Measurements from ENCODE around the gene TES. TPM values are rescaled to one million over a fixed set of nuclear protein-coding genes. Genes with fewer than 3 reads are reported as not detected.
A peak's percentile ranks its signal among the peaks of the same experiment; 100 is the strongest.

The TES gene
- total and polyA plus RNA-seq, 9 of the 15 experiments (the other 6 are each of a cell fraction or from before 2014, with no cell fraction given), result 20.7 to 61.6 (median 53.8) TPM

- TF ChIP-seq SRF (CRISPR knock-in tag; IDR thresholded peaks at IDR 0.05) (no peak), ZNF134 (CRISPR knock-in tag; conservative IDR thresholded peaks at IDR 0.05) (0 out of 2 replicates have a peak, but pooled peaks have one; percentile 36), CEBPB (tag; IDR thresholded peaks at IDR 0.05) (peak; percentile 73), PATZ1 (CRISPR knock-in tag; IDR thresholded peaks at IDR 0.05; ENCODE audit: borderline replicate concordance) (no peak), CHD2 (IDR thresholded peaks at IDR 0.05; ENCODE audit: low read depth, low read length) (no peak), ZNF324 (CRISPR knock-in tag; IDR thresholded peaks at IDR 0.05) (no peak), HMBOX1 (IDR thresholded peaks at IDR 0.05) (0 out of 2 replicates have a peak, but pooled peaks have one; percentile 16), CCAR2 (IDR thresholded peaks at IDR 0.05; ENCODE audit: low read depth, low read length) (no peak), MEF2D (tag; conservative IDR thresholded peaks at IDR 0.05; ENCODE audit: low read depth) (peak; percentile 77), USF2 (CRISPR knock-in tag; IDR thresholded peaks at IDR 0.05) (no peak), ZNF212 (CRISPR knock-in tag; IDR thresholded peaks at IDR 0.05) (no peak), ZNF143 (CRISPR knock-in tag; IDR thresholded peaks at IDR 0.05) (no peak), CBX2 (IDR thresholded peaks at IDR 0.05; ENCODE audit: insufficient read depth, low read length, poor library complexity, severe bottlenecking) (no peak), NCOA4 (IDR thresholded peaks at IDR 0.05; ENCODE audit: partially characterized antibody) (no peak), STAT5A (IDR thresholded peaks at IDR 0.05; ENCODE audit: borderline replicate concordance, low read length) (peak; percentile 87), ZBED1 (IDR thresholded peaks at IDR 0.05) (no peak), MYNN (IDR thresholded peaks at IDR 0.05) (peak; percentile 78; the same call in 1 of the 2 replicates), MYNN (CRISPR knock-in tag; IDR thresholded peaks at IDR 0.05) (no peak), GTF3C2 (IDR thresholded peaks at IDR 0.05; ENCODE audit: borderline replicate concordance, extremely low read depth, insufficient read length) (no peak), LEF1 (IDR thresholded peaks at IDR 0.05) (peak; percentile 51; the same call in 1 of the 2 replicates), HNRNPH1 (optimal IDR thresholded peaks at IDR 0.05; ENCODE audit: low read depth, low read length) (no peak), CBX3 (IDR thresholded peaks at IDR 0.05; ENCODE audit: borderline replicate concordance in 1 of 2, low read length in 2 of 2) (no peak), HDAC6 (IDR thresholded peaks at IDR 0.05; ENCODE audit: low read depth, low read length) (no peak), CXXC5 (CRISPR knock-in tag; IDR thresholded peaks at IDR 0.05) (peak; percentile 63)
These were observed 7.8 kb downstream of the TES start (continued) for GRCh38 chr7:116218051-116218645.

Data from K562 (cell line).